HTERT RPE-1 (cell line): Measurements from ENCODE around the gene TEX2.

ENCODE experiments used
- in situ Hi-C: fragments of 300-500 bp; cut with MboI; formaldehyde crosslinking; loops from 4 replicates; pipeline ENCODE4 v1.14.3; 2020; ENCODE audit warnings: low sequenced_read_pairs

The TEX2 gene

GRCh38 chr17:64148017-64148631 lies 114.9 kb downstream of the TEX2 start:
- in situ Hi-C loops, result no loop called here

DNA sequence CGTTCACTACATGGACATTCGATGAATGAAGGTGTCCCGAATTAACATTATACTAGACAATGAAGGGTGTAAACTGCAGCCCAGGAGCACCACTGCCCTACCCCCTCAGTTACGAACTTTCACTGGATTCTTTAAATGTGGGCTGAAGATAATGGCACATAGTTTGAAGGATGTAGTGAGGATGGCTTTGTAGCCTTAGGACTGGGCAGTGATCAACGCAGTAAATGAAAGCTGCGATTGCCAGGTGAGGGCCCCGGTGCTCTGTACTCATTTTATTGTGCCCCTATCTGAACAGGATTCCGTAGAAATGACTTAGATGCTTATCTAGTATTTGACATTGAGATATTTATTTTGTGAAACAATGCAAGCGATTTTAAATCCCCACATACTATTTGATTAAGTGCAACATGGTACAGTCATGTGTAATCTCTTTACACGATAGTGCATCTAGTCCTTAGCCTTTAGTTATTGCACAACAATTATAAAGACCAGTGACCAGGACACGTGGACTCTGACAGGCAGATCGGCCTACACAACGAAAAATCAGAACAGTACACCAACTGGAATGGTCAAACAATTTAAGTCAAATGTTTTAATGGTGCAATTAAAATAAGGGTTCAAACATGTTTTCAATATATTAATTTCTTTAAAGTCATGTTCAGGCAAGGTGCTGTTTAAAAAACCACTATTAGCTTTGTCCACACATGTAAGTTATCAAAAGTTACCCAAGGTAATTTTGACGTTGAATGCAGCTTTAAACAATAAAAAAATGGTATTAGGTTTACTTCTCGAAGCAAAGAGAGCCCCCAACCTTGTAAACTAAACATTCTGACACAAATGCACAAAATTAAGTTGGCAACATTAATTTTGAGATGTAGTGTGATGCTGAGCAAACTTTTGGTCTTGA lies 115.7 kb downstream of the TEX2 start:
- in situ Hi-C loops, result no loop called here

DNA sequence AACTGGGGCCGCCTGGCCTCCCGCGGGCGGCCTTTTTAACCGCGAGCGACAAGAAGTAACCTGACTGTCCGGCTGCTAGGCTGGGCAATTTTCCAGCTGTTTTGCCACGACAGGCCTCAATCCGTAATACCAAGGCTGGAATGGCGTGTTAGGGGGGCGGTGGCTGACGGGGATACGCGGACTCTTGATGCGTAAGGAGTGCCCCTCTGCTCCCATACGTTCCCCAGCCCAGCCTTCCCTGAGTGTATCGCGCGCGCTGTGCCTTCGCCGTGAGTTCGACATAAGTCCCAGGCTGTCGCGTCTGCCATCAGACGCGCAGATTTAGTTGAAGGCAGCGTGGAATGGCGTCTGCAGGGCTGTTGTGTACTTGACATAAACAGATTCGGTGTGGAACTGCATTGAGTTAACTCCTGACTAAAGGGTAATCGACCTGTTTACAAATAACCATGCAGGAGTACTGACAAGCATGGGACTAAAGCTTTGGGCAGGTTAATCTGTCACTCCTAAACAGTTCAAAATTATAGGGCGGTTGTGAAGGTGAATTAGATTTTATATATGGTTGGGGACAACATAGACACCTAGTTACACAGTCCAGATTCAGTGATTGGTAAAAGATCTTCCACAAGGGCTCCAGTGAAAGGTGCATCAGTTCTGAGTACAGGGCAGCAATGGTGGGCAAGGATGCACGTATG lies 116.5 kb downstream of the TEX2 start:
- in situ Hi-C loops, result no loop called here

GRCh38 chr17:64145751-64146417 lies 117.2 kb downstream of the TEX2 start:
- in situ Hi-C loops, result no loop called here

DNA sequence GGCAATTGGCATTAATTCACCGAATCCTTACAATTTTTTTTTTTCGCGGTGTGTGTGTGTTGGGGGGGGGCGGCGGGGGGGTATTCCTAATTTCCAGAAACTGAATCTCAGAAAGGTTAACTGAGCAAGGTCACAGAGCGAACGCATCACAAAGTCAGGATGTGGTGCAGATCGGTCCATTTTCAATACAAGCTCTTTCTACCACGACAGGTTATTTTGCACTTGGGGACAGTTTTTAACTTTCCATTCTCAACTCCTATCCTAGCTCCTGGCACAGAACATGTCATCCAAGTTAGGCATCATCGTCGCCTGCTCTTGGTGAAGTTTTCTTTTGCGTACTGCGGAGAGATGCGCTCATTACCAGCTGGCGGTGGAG lies 117.7 kb downstream of the TEX2 start:
- in situ Hi-C loops, result no loop called here

GRCh38 chr17:64139542-64139941 lies 123.5 kb downstream of the TEX2 start:
- in situ Hi-C loops, result no loop called here

- in situ Hi-C loops, result no loop called here
Measured at GRCh38 chr17:64138441-64138840, 124.6 kb downstream of the TEX2 start.

DNA sequence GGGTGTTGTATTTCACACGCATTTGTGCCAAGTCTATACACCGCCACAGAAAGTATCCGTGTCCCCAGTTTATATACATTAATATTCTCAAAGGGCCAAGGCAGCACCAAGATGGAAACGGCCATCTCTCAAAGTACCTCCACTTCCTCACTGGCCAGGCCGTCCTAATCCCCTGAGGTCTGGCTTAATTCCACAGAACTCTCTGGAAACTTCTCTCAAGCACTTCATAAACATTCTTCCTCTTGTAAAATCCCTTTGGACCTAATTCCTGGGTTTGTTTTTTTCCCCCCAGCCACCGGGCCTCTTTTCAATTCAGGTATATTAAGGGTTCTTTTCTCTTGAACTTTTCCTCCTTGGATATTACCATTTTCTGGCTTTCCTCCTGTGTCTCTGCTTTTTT lies 128.1 kb downstream of the TEX2 start:
- in situ Hi-C loops, result no loop called here

GRCh38 chr17:64134216-64134970 lies 128.7 kb downstream of the TEX2 start:
- in situ Hi-C loops, result no loop called here

DNA sequence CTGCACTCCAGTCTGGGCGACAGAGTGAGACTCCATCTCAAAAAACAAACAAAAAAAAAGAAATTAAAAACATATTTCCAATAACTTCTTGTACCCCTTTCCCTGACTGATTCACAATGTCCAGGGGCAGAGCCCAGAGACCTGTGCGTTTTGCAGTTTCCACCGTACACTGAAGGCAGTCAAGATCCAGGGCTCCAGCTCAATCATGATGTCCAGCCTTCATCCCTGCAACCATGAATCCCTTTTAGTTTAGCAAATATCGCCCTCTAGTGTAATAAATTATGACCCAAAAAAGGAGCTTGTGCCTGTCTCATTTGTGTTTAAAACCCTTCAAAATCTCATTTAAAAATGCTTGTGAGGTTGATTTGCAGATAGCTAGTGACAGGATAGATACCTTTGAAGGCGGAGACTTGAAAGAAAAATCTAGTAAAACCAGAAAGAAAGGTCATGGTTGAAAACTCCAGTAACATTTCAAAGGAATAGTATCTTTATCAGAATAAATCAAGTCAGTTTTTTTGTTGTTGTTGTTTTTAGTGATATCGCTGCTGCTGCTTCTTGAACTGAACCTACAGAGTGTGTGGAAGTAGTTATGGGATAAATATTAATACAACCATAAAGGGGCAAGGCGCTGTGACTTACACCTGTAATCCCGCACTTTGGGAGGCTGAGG lies 129.4 kb downstream of the TEX2 start:
- in situ Hi-C loops, result no loop called here

DNA sequence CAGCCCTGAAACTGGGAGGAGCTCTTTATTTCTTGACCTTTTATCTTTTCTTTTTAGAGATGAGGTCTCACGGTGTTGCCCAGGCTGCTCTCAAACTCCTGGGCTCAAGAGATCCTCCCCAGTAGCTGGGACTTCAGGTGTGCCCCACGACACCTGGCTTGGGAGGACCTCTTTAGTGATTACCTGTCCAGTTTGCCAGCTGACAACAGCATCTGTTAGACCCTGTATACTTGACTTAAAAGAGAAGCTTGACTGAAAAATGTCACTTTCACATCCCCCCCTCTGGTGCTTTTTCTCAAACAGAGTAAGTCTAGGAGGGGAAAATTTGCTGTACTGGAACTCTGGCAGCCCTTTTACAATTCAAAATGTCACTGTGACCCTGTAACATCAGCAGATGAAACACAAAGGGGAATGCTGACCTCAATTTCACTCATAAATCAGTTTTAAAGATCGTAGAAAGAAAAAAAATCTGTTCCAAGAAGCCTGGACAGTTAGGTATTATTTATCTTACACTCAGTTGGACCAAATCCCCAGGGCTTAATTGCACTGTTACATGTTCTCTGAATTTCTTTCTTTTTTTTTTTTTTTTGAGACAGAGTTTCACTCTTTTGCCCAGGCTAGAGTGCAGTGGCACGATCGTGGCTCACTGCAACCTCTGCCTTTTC lies 131.3 kb downstream of the TEX2 start:
- in situ Hi-C loops, result no loop called here

GRCh38 chr17:64130559-64131001 lies 132.5 kb downstream of the TEX2 start:
- in situ Hi-C loops, result no loop called here

DNA sequence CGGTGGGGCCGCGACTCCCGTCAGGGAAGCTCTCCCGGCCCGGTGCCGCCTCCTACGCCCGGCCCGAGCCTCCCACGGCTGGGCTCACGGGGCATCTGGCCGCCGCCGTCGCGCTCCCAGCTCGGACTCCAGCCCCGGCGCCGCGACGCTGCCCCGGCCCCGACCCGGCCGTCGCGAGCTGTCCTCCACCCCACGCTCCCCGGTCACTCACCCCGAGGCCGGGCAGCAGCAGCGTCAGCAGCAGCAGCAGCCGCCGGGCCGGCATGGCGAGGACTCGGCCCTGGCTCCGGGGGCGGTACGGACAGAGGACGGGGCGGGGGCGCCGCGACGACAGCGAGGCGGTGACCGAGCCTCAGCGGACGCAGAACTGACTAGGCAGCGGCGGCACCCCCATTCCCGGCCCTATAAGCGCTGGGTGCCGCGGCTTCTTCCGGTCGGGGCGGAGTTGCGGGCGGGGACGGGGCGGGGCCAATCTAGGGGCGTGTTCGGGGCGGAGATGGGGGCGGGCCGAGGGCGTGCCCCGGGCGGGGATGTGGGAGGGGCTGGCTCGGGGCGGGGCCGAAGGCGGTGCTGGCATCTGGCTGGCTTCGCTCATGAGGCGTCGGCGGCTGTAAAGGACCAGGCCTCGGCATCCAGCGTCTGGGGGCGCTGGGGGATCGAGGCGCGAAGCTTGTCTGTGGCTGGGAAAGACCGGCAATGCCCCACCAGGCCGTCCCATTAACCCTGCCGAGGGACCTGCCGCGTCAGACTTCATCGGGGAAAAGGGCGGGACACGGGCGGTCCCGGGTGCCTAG lies 133.1 kb downstream of the TEX2 start, which contains the start of gene ERN1:
Gene ERN1, minus strand, starts transcription at position 380 of the 794 bp plus-strand sequence. Its CDS starts 115 bp downstream, at position 265.
- in situ Hi-C loops, result no loop called here

DNA sequence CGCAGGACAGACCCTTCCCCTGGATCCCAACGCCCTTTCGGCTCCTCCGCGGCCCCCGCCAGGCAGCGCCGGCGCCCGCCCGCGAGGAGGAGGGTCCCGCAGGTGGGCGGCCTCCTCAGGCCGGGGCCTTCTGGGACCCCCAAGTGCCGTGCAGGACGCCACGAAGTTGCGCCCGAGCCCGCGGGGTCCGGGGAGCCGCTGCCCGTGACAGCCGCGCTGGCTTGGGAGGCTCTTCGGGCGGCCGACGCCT lies 133.6 kb downstream of the TEX2 start:
- in situ Hi-C loops, result no loop called here

GRCh38 chr17:64128787-64129514 lies 134.1 kb downstream of the TEX2 start:
- in situ Hi-C loops, result no loop called here

- in situ Hi-C loops, result no loop called here
Measured at GRCh38 chr17:64126918-64127317, 136.1 kb downstream of the TEX2 start.

GRCh38 chr17:64125937-64126336 lies 137.1 kb downstream of the TEX2 start:
- in situ Hi-C loops, result no loop called here

- in situ Hi-C loops, result no loop called here
Measured at GRCh38 chr17:64124609-64125008, 138.5 kb downstream of the TEX2 start.
